Measurements from ENCODE around the gene MPST.

Gene MPST

DNA sequence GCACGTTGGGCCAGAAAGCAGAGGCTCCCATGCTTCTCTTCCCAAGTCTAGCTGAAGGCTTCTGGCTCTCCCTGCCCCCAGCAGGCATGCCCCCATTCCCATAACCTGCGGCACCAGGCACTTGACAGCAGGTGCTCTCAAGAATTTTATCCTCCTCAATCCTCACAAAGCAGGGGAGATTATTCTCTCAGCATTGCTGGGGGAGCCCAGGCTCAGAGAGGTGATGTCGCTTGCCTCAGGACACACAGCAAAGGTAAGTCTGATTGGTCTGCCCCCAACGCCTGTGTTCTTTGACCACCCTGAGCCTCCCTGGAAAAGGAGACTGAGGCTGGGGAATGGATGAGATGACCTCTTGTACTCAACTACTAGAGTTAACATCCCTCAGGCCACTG, 5.1 kb upstream of the MPST start:
- DNase-seq = no peak
- H3K36me3 ChIP-seq = peaks cover 13% of the 10 kb centered on the region
- peaks cover 6% of the 10 kb centered on the region for H3K4me1 ChIP-seq
- TF ChIP-seq, protein P1, sequence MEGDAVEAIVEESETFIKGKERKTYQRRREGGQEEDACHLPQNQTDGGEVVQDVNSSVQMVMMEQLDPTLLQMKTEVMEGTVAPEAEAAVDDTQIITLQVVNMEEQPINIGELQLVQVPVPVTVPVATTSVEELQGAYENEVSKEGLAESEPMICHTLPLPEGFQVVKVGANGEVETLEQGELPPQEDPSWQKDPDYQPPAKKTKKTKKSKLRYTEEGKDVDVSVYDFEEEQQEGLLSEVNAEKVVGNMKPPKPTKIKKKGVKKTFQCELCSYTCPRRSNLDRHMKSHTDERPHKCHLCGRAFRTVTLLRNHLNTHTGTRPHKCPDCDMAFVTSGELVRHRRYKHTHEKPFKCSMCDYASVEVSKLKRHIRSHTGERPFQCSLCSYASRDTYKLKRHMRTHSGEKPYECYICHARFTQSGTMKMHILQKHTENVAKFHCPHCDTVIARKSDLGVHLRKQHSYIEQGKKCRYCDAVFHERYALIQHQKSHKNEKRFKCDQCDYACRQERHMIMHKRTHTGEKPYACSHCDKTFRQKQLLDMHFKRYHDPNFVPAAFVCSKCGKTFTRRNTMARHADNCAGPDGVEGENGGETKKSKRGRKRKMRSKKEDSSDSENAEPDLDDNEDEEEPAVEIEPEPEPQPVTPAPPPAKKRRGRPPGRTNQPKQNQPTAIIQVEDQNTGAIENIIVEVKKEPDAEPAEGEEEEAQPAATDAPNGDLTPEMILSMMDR (IDR thresholded peaks at IDR 0.05; ENCODE audit: low read depth, low read length) = no peak
- H3K4me3 ChIP-seq (ENCODE audit: low read depth, low read length) = no peak overlapping the region
- no peaks in the 10 kb centered on the region for H3K9me3 ChIP-seq
- H3K27me3 ChIP-seq = no peaks in the 10 kb centered on the region

DNA sequence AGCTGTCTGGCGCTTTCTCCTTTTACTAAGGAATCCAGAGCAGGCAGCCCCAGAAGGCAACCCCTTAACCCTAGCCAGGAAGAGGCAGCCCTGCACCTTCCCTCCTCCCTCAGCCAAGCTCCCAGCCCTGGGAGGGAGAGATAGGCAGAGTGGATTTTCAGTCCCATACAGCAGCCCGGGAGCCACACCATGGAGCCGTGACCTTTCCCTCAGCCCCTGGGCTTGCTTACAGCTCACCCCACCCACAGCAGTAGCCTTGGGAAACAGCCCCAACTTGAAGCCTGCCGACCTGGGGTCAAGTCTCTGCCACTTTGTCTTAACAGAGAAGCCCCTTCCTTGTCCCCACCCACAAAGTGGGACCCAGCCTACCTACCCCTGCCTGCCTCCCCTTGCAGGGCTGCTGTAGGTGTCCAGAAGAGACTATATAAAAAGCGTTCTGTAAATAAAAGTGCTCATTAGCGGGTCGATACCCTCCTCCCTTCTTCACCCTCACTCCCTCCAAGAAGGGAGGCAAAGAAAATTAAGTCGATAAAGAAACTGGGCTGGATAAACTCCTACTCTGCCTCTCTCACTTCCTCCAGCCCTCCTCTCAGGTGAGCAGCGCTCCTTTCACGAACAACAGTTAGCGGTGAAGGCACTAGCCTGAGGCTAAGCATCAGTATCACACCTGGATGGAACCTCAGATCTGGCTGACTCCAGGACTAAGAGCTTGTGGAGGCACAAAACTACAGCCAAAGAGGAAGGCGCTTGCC, 4.5 kb upstream of the MPST start:
- H3K9me3 ChIP-seq = no peaks in the 10 kb centered on the region
- no peak overlapping the region for H3K4me3 ChIP-seq (ENCODE audit: low read depth, low read length)
- H3K27me3 ChIP-seq = no peaks in the 10 kb centered on the region
- H3K36me3 ChIP-seq = peaks cover 13% of the 10 kb centered on the region
- peaks cover 6% of the 10 kb centered on the region for H3K4me1 ChIP-seq
- TF ChIP-seq, protein P1 (IDR thresholded peaks at IDR 0.05; ENCODE audit: low read depth, low read length) = no peak
- DNase-seq = no peak

DNA sequence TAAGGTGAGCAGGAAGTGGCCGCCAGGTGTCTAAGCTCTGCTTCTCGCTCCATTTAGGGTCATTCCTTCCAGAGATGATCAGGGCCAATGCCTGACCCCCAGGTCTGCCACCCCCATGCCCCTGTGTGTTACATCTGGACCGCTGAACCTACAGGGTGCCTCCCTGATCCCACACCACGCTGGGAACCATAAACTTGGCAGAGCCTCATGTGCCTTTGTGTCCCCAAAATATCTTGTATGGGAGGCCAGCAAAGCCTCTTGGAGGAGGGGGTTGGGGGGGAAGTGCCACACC, 4.0 kb upstream of the MPST start:
- TF ChIP-seq, protein P1 (IDR thresholded peaks at IDR 0.05; ENCODE audit: low read depth, low read length) = no peak
- Histone ChIP-seq H3K4me3 (ENCODE audit: low read depth, low read length) (no peak overlapping the region), H3K9me3 (no peaks in the 10 kb centered on the region), H3K36me3 (peaks cover 13% of the 10 kb centered on the region), H3K27me3 (no peaks in the 10 kb centered on the region), H3K4me1 (peaks cover 6% of the 10 kb centered on the region)
- no peak for DNase-seq

DNA sequence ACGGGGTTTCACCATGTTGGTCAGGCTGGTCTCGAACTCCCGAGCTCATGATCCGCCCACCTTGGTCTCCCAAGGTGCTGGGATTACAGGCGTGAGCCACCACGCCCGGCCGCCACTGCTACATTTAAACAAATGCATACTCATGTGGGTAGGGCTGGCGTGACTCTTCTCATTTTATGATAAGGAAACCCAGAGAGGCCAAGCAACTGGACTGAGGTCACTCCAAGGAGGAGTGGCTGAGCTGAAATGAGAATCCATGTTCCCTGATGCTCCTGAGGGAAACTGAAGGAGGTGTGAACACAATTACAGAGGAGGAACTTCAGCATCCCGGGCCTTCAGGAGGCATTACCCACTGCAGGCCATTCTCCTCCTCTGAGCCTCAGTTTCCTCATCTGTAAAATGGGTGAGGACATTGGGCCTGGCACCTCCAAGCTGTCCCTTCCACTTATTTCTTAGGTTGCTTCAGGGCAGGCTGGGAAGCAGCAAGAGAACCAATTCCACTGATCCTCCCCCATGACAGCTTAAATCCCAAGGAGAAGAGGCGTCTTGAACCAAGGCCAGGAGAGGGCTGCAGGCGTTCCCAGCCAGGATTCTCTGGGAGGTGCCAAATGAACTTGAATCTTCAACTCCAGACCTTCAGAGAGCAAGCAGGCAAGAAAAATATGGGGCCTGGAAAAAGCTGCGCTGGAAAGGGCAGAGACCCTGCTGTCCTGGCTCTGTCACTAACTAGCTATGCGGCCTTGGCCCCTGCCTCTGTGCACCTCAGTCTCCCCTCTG, 3.2 kb upstream of the MPST start:
- H3K36me3 ChIP-seq = peaks cover 13% of the 10 kb centered on the region
- no peaks in the 10 kb centered on the region for H3K27me3 ChIP-seq
- H3K4me3 ChIP-seq (ENCODE audit: low read depth, low read length) = no peak overlapping the region
- H3K4me1 ChIP-seq = peaks cover 6% of the 10 kb centered on the region
- no peaks in the 10 kb centered on the region for H3K9me3 ChIP-seq
- no peak for DNase-seq
- TF ChIP-seq, protein P1 (IDR thresholded peaks at IDR 0.05; ENCODE audit: low read depth, low read length) = no peak

DNA sequence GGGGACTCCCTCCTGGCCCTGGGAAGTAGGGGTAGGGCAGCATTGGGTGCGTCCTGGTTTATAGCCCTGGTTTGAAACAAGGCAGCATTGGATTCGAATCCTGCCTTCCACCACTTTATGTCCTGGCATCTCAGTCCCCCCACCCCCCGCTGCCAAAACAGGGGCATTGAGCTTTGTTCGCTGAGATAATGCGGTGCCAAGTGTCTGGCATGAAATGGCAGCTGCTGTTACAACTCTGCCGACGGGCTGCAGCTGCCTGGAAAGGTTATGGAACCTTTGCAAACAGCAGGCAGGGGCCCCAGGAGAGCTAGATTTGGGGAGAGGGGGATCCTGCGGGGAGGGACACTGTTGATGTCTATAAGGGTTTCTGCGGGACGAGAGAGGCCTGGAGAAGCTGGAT, 2.2 kb upstream of the MPST start:
- no peak for DNase-seq
- TF ChIP-seq, protein P1 (IDR thresholded peaks at IDR 0.05; ENCODE audit: low read depth, low read length) = no peak
- peaks cover 15% of the 10 kb centered on the region for H3K36me3 ChIP-seq
- H3K4me3 ChIP-seq (ENCODE audit: low read depth, low read length) = no peak overlapping the region
- H3K9me3 ChIP-seq = no peaks in the 10 kb centered on the region
- peaks cover 6% of the 10 kb centered on the region for H3K4me1 ChIP-seq
- no peaks in the 10 kb centered on the region for H3K27me3 ChIP-seq
